ENCODE data around the gene SASH1. TPM values are rescaled to one million over a fixed set of nuclear protein-coding genes. Genes with fewer than 3 reads are reported as not detected.

SASH1 gene
- total RNA-seq, 1 experiment from 2014 or later, result 33.2 TPM

GRCh38 chr6:148309301-148309700, 33.3 kb upstream of the SASH1 start:
- H3K27ac Mint-ChIP-seq, result no peak overlapping the region
- Histone ChIP-seq H2AFZ (ENCODE audit: low read length) (no peak overlapping the region), H3K18ac (ENCODE audit: insufficient read length, low read depth, low read length) (no peak overlapping the region), H3K4ac (ENCODE audit: low read depth, low read length) (no peak overlapping the region), H3K14ac (ENCODE audit: insufficient read depth, low read length) (no peak overlapping the region), H3K27ac (ENCODE audit: insufficient read length, low read depth, low read length) (no peak overlapping the region), H4K20me1 (ENCODE audit: control insufficient read depth, insufficient read depth, insufficient read length) (no peaks in the 10 kb centered on the region), H2BK120ac (ENCODE audit: low read depth, low read length, poor library complexity, severe bottlenecking) (no peak overlapping the region), H3K9ac (ENCODE audit: extremely low read depth, insufficient read length, low read length) (no peak overlapping the region), H2AK5ac (ENCODE audit: insufficient read length, low read length) (no peak overlapping the region), H4K91ac (ENCODE audit: insufficient read length, low read depth, low read length) (no peak overlapping the region), H3K79me2 (ENCODE audit: insufficient read depth, low read length) (no peaks in the 10 kb centered on the region), H3T11ph (ENCODE audit: low read length) (no peak overlapping the region), H4K8ac (replicated peaks; ENCODE audit: insufficient read length, low read depth, low read length) (no peak overlapping the region), H3K4me2 (ENCODE audit: insufficient read depth, insufficient read length, low read length) (no peak overlapping the region), H3K23me2 (ENCODE audit: insufficient read length, low read depth, low read length, poor library complexity, severe bottlenecking) (no peaks in the 10 kb centered on the region), H2BK5ac (ENCODE audit: insufficient read length, low read length) (no peak overlapping the region), H2BK12ac (ENCODE audit: insufficient read length, low read depth, low read length) (no peak overlapping the region), H3K23ac (ENCODE audit: insufficient read length, low read depth, low read length) (no peak overlapping the region), H3K56ac (ENCODE audit: insufficient read length, low read depth, low read length) (no peak overlapping the region), H3K27me3 (ENCODE audit: insufficient read depth, low read length) (no peaks in the 10 kb centered on the region), H4K5ac (ENCODE audit: insufficient read length, low read depth, low read length) (no peak overlapping the region), H3K79me1 (ENCODE audit: insufficient read depth, low read depth, low read length, poor library complexity, severe bottlenecking) (no peaks in the 10 kb centered on the region), H2BK15ac (ENCODE audit: low read depth, low read length) (no peak overlapping the region), H3K9me3 (ENCODE audit: control insufficient read depth, low read depth, low read length) (no peaks in the 10 kb centered on the region), H2BK20ac (ENCODE audit: low read depth, low read length, poor library complexity, severe bottlenecking) (no peak overlapping the region), H3K4me1 (ENCODE audit: insufficient read depth, low read length) (no peaks in the 10 kb centered on the region; the same call in 1 of the 2 replicates)
- peaks cover 24 to 32% of the 10 kb centered on the region in 2 experiments for H3K4me1 Mint-ChIP-seq
- TF ChIP-seq CTCF (conservative IDR thresholded peaks at IDR 0.05), result no peak
- no peaks in the 10 kb centered on the region for H3K36me3 Mint-ChIP-seq (ENCODE audit: insufficient read depth in 1 of 3, low read depth in 3 of 3)
- no peak overlapping the region for H3K4me3 Mint-ChIP-seq
- no peak for DNase-seq
- no peaks in the 10 kb centered on the region for H3K9me3 Mint-ChIP-seq
- H3K27me3 Mint-ChIP-seq (ENCODE audit: low read depth), result 0 out of 2 replicates have a peak, but pooled peaks cover 1% of the 10 kb centered on the region
